Tibial nerve (tissue), 4 donors: ENCODE data around the gene RHOH.

Experiments used
- CTCF ChIP-seq, 5 experiments: fragments of 200-600 bp in 3 of 5; fragments of 450-650 bp in 2 of 5; sonication (generic) in 3 of 5; IDR thresholded peaks; one replicate each; pipeline ENCODE4 v1.5.1; 2016 to 2019; ENCODE audit warnings: antibody characterized with exemption in 5 of 5, mild to moderate bottlenecking in 3 of 5, moderate library complexity in 2 of 5
- EP300 ChIP-seq, 2 donors: sonication (generic); formaldehyde crosslinking; IDR thresholded peaks; one replicate each; pipeline ENCODE4 v1.6.1; 2017; ENCODE audit warnings: antibody characterized with exemption in 2 of 2, mild to moderate bottlenecking in 1 of 2

DNA sequence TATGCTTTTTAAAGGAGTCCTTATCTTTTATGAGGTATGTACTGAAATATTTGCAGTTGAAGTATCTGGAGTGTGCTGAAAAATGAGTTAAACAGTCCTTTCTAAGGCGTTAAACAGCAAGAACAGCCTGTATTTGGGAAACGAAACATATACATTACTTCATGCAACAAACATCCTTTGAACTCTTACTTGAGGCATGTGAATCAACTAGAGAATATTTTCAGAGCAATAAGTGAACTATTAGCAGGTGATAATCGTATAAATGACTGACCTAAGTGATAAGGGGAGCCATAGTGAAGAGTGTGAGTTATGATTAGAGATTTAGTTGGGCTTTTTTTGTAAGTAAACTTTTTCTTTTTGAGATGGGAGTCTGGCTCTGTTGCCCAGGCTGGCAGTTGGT is 45.9 kb upstream of the RHOH start:
- TF ChIP-seq CTCF (IDR thresholded peaks at IDR 0.05) (no peak), EP300 (IDR thresholded peaks at IDR 0.05) (no peak)
